Measurements from ENCODE around the gene ZNRF2. TPM values are rescaled to one million over a fixed set of nuclear protein-coding genes. Genes with fewer than 3 reads are reported as not detected.

The ZNRF2 gene
- total RNA-seq, 1 experiment from 2014 or later, result 22.1 TPM

DNA sequence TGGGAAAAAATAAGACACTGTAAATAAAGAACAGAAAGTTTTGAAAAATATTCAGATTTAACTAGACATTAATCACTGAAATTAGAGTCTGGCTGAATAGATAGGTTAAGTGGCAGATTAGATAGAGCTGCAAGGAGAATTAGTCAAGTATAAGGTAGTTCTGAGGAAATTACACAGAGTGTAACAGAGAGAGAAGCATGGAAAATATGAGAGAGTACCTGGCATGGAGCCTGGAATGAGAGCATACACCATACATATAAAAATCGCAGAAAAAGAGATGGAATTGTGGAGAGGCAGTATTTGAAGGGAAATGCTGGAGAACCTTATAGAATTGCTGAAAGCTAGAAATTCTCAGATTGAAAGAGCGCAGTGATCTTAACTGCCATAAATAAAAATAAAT lies 46.9 kb downstream of the ZNRF2 start:
- Histone ChIP-seq H3K9me3 (ENCODE audit: control insufficient read depth, insufficient read depth, low read depth, low read length) (no peaks in the 10 kb centered on the region), H3K27me3 (ENCODE audit: control insufficient read depth, insufficient read depth, low read length) (no peaks in the 10 kb centered on the region), H3K36me3 (ENCODE audit: control insufficient read depth, insufficient read depth, low read length) (no peaks in the 10 kb centered on the region), H3K4me3 (ENCODE audit: low read depth in 2 of 2, low read length in 2 of 2) (no peak overlapping the region), H3K4me1 (ENCODE audit: control insufficient read depth, insufficient read depth, low read length) (peaks cover 7% of the 10 kb centered on the region), H3K27ac (ENCODE audit: low read length) (no peak overlapping the region)
- ChIA-PET POLR2A (interaction anchor here (0.6 to 0.8 kb wide), 2 partner anchors 9 to 21 kb away, joined by 3 to 5 read pairs; no protein-coding TSS in a partner anchor), CTCF (no interaction called here)
- in situ Hi-C loops (cut with HindIII; ENCODE audit: low pct_unique_long_range_greater_than_20kb, low sequenced_read_pairs) (no loop called here), intact Hi-C loops (cut with micrococcal nuclease; ENCODE audit: unreplicated experiment) (no loop called here)
- DNase-seq (ENCODE audit: low read depth, low spot score) (no peak), ATAC-seq (no peak)
- BruUV-seq (replicated peaks), result no TSS peak
- TF ChIP-seq POLR2AphosphoS5 (IDR thresholded peaks at IDR 0.05; ENCODE audit: low read depth, low read length) (no peak), SIN3A (IDR thresholded peaks at IDR 0.05; ENCODE audit: borderline replicate concordance, insufficient read depth, low read depth, low read length) (no peak), TCF7L2 (IDR thresholded peaks at IDR 0.05; ENCODE audit: low read depth, low read length) (no peak)
- TF ChIP-seq, protein P1, sequence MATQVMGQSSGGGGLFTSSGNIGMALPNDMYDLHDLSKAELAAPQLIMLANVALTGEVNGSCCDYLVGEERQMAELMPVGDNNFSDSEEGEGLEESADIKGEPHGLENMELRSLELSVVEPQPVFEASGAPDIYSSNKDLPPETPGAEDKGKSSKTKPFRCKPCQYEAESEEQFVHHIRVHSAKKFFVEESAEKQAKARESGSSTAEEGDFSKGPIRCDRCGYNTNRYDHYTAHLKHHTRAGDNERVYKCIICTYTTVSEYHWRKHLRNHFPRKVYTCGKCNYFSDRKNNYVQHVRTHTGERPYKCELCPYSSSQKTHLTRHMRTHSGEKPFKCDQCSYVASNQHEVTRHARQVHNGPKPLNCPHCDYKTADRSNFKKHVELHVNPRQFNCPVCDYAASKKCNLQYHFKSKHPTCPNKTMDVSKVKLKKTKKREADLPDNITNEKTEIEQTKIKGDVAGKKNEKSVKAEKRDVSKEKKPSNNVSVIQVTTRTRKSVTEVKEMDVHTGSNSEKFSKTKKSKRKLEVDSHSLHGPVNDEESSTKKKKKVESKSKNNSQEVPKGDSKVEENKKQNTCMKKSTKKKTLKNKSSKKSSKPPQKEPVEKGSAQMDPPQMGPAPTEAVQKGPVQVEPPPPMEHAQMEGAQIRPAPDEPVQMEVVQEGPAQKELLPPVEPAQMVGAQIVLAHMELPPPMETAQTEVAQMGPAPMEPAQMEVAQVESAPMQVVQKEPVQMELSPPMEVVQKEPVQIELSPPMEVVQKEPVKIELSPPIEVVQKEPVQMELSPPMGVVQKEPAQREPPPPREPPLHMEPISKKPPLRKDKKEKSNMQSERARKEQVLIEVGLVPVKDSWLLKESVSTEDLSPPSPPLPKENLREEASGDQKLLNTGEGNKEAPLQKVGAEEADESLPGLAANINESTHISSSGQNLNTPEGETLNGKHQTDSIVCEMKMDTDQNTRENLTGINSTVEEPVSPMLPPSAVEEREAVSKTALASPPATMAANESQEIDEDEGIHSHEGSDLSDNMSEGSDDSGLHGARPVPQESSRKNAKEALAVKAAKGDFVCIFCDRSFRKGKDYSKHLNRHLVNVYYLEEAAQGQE (IDR thresholded peaks at IDR 0.05; ENCODE audit: insufficient read depth in 1 of 2, low read depth in 2 of 2, low read length in 1 of 2), result no peak
- TF ChIP-seq, protein P2, sequence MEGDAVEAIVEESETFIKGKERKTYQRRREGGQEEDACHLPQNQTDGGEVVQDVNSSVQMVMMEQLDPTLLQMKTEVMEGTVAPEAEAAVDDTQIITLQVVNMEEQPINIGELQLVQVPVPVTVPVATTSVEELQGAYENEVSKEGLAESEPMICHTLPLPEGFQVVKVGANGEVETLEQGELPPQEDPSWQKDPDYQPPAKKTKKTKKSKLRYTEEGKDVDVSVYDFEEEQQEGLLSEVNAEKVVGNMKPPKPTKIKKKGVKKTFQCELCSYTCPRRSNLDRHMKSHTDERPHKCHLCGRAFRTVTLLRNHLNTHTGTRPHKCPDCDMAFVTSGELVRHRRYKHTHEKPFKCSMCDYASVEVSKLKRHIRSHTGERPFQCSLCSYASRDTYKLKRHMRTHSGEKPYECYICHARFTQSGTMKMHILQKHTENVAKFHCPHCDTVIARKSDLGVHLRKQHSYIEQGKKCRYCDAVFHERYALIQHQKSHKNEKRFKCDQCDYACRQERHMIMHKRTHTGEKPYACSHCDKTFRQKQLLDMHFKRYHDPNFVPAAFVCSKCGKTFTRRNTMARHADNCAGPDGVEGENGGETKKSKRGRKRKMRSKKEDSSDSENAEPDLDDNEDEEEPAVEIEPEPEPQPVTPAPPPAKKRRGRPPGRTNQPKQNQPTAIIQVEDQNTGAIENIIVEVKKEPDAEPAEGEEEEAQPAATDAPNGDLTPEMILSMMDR (IDR thresholded peaks at IDR 0.05), result no peak

DNA sequence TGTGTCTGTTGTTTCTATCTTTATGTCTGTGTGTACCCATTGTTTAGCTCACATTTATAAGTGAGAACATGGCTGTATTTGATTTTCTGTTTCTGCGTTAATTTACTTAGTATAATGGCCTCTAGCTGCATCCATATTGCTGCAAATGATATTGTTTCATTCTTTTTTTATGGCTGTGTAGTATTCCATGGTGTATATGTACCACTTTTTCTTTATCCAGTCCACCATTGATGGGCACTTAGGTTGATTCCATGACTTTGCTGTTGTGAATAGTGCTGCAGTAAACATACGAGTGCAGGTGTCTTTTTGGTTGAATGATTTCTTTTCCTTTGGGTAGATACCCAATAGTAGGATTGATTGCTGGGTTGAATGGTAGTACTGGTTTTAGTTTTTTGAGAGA lies 48.2 kb downstream of the ZNRF2 start:
- Histone ChIP-seq H3K36me3 (ENCODE audit: control insufficient read depth, insufficient read depth, low read length) (no peaks in the 10 kb centered on the region), H3K4me3 (ENCODE audit: low read depth in 2 of 2, low read length in 2 of 2) (no peak overlapping the region), H3K27ac (ENCODE audit: low read length) (no peak overlapping the region), H3K4me1 (ENCODE audit: control insufficient read depth, insufficient read depth, low read length) (peaks cover 7% of the 10 kb centered on the region), H3K9me3 (ENCODE audit: control insufficient read depth, insufficient read depth, low read depth, low read length) (no peaks in the 10 kb centered on the region), H3K27me3 (ENCODE audit: control insufficient read depth, insufficient read depth, low read length) (no peaks in the 10 kb centered on the region)
- intact Hi-C loops (cut with micrococcal nuclease; ENCODE audit: unreplicated experiment) (no loop called here), in situ Hi-C loops (cut with HindIII; ENCODE audit: low pct_unique_long_range_greater_than_20kb, low sequenced_read_pairs) (no loop called here)
- CTCF ChIA-PET, result no interaction called here
- POLR2A ChIA-PET, result no interaction called here
- no TSS peak for BruUV-seq (replicated peaks)
- ATAC-seq (no peak), DNase-seq (ENCODE audit: low read depth, low spot score) (no peak)
- TF ChIP-seq POLR2AphosphoS5 (IDR thresholded peaks at IDR 0.05; ENCODE audit: low read depth, low read length), result no peak
- TF ChIP-seq, protein P2 (IDR thresholded peaks at IDR 0.05), result no peak
- TF ChIP-seq SIN3A (IDR thresholded peaks at IDR 0.05; ENCODE audit: borderline replicate concordance, insufficient read depth, low read depth, low read length), result no peak
- TF ChIP-seq TCF7L2 (IDR thresholded peaks at IDR 0.05; ENCODE audit: low read depth, low read length), result no peak
- TF ChIP-seq, protein P1 (IDR thresholded peaks at IDR 0.05; ENCODE audit: insufficient read depth in 1 of 2, low read depth in 2 of 2, low read length in 1 of 2), result no peak

Data from Panc1 (cell line).